IgD-negative memory B cell (primary cell): ENCODE data around the gene CFAP97D2. TPM values are rescaled to one million over a fixed set of nuclear protein-coding genes. Genes with fewer than 3 reads are reported as not detected.
"Not testable (repeated sequence)": the region's sequence is repeated elsewhere in the genome, so short reads cannot be mapped to it uniquely, and the experiment has no call there.

ENCODE experiments used
- H3K27ac Mint-ChIP-seq, 3 donors: one replicate each; pipeline ENCODE4 v1.8.0; 2020 to 2022; ENCODE audit warnings: mild to moderate bottlenecking in 3 of 3, mixed read lengths in 3 of 3, moderate library complexity in 1 of 3
- H3K27me3 Mint-ChIP-seq: one replicate; pipeline ENCODE4 v1.8.0; 2021; ENCODE audit warnings: mixed read lengths
- H3K36me3 Mint-ChIP-seq: one replicate; pipeline ENCODE4 v1.8.0; 2020; ENCODE audit warnings: mild to moderate bottlenecking, mixed read lengths
- H3K4me1 Mint-ChIP-seq, 3 donors: one replicate each; pipeline ENCODE4 v1.8.0; 2020 to 2022; ENCODE audit warnings: mixed read lengths in 3 of 3, mild to moderate bottlenecking in 1 of 3
- H3K4me3 Mint-ChIP-seq, 4 donors: one replicate each; pipeline ENCODE4 v1.8.0; 2020 to 2022; ENCODE audit warnings: mild to moderate bottlenecking in 4 of 4, mixed read lengths in 4 of 4, moderate library complexity in 3 of 4
- H3K9me3 Mint-ChIP-seq, 3 donors: one replicate each; pipeline ENCODE4 v1.8.0; 2020 to 2021; ENCODE audit warnings: mixed read lengths in 3 of 3, mild to moderate bottlenecking in 1 of 3
- polyA plus RNA-seq: library from polyadenylated mRNA; unstranded; fragments of 300-500 nt; fragmentation: Illumina TruSeq; gene quantifications from one replicate; pipeline ENCODE4 v1.2.3, GENCODE V29; 2021

Gene CFAP97D2
- polyA plus RNA-seq, 1 donor from 2014 or later: not detected

DNA sequence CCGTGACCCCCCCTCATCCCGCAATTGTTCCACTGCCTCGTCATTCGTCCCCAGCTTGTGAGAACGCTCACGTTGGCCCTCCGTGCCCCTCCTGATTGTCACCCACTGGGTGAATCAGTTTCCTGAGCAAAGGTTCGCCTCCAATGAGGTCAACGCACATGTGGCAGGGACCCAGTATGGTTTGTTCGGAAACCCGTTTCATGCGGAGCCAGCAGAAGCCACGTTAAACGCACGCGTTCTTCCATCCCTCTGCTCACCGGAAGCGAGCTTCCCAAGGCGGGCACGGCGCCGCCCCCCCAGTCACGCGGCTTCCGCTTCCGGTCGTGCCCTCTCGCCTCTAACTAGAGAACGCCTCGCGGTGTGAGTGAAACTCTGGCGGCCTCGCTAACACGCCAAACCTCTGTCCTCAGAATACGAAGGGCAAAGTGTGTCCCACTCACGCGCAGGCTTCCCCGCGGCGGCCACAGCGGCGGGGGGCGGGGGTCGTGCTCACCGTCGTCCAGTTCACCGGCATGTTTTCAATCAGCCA is 18.0 kb upstream of the CFAP97D2 start:
- H3K36me3 Mint-ChIP-seq: no peaks in the 10 kb centered on the region
- H3K27ac Mint-ChIP-seq: no peak overlapping the region
- H3K4me3 Mint-ChIP-seq: peak overlapping the region in 1 of 4 donors; percentile 72
- H3K27me3 Mint-ChIP-seq: peaks cover 18% of the 10 kb centered on the region
- H3K4me1 Mint-ChIP-seq: peaks cover 27 to 50% (median 37%) of the 10 kb centered on the region in 3 donors
- H3K9me3 Mint-ChIP-seq: no peaks in the 10 kb centered on the region

DNA sequence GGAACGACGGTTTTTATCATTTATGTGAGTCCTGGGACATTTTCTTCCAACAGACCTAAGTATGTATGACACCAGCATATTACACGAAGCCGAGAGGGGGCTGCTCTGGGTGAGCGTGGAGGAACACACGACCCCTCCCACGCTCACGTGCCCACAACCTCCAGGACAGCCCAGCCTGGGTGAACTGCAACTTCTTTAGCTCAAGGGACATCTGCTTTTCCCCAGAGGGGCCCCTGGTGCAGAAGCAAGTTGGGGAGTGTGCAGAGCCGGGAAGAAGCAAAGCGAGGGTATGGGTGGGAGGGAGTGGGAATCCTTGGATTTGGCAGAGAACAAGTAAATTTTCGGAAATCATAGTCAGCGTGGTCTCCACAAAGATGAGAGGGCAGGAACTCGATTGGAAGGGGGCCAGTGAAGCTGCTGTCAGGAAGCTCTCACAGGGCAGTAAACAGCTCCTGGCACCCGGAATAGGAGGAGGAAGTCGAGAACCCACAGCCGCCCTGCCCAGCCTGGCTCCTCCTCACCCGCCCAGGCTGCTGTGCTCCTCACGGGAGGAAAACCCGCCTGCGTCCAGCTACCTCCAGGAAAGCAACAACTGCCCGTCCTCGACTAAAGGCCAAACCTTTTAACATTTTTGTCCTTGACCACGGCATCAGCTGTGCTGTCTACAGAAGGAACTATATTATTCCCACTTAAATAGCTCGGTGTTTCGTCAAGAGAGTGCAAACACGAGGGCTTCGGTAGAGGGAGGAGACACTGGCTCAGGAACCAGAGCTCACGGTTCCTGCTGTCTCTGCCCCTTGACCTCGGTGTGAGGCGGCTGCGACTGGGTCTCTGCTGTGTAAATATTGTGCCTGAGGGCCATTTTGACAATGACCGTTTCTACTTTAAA is 17.2 kb upstream of the CFAP97D2 start:
- Mint-ChIP-seq H3K4me3 (peak overlapping the region in 3 of 4 donors; percentile 77 to 94 (median 93)), H3K4me1 (peaks cover 22 to 44% (median 31%) of the 10 kb centered on the region in 3 donors), H3K27me3 (peaks cover 18% of the 10 kb centered on the region), H3K9me3 (no peaks in the 10 kb centered on the region), H3K36me3 (no peaks in the 10 kb centered on the region), H3K27ac (peak overlapping the region in 2 of 3 donors; percentile 78 to 89)

- Mint-ChIP-seq H3K27me3 (peaks cover 21% of the 10 kb centered on the region), H3K4me1 (peaks cover 27 to 46% (median 36%) of the 10 kb centered on the region in 3 donors), H3K9me3 (no peaks in the 10 kb centered on the region), H3K4me3 (peak overlapping the region in 3 of 4 donors; percentile 77 to 94 (median 93)), H3K36me3 (no peaks in the 10 kb centered on the region), H3K27ac (peak overlapping the region in 1 of 3 donors; percentile 89)
Observed at GRCh38 chr13:114162533-114162922, 16.5 kb upstream of the CFAP97D2 start.

- H3K27ac Mint-ChIP-seq: no peak overlapping the region
- H3K9me3 Mint-ChIP-seq: no peaks in the 10 kb centered on the region
- H3K4me3 Mint-ChIP-seq: no peak overlapping the region
- peaks cover 27 to 40% (median 32%) of the 10 kb centered on the region in 3 donors for H3K4me1 Mint-ChIP-seq
- H3K36me3 Mint-ChIP-seq: no peaks in the 10 kb centered on the region
- H3K27me3 Mint-ChIP-seq: peaks cover 25% of the 10 kb centered on the region
Observed at GRCh38 chr13:114164053-114164452, 15.0 kb upstream of the CFAP97D2 start.

- Mint-ChIP-seq H3K4me1 (peaks cover 19 to 32% (median 25%) of the 10 kb centered on the region in 3 donors), H3K27ac (no peak overlapping the region), H3K9me3 (no peaks in the 10 kb centered on the region), H3K36me3 (no peaks in the 10 kb centered on the region), H3K27me3 (peaks cover 25% of the 10 kb centered on the region), H3K4me3 (no peak overlapping the region)
Observed at GRCh38 chr13:114164681-114165429, 14.2 kb upstream of the CFAP97D2 start.

GRCh38 chr13:114166381-114167131 is 12.5 kb upstream of the CFAP97D2 start:
- peaks cover 19% of the 10 kb centered on the region for H3K27me3 Mint-ChIP-seq
- no peak overlapping the region for H3K4me3 Mint-ChIP-seq
- H3K9me3 Mint-ChIP-seq: peaks cover 0 to 4% (median 0%) of the 10 kb centered on the region in 3 donors
- peak overlapping the region in 1 of 3 donors; percentile 18 for H3K27ac Mint-ChIP-seq
- H3K36me3 Mint-ChIP-seq: no peaks in the 10 kb centered on the region
- H3K4me1 Mint-ChIP-seq: peaks cover 18% of the 10 kb centered on the region in 3 donors

- peak overlapping the region in 1 of 3 donors; percentile 18 for H3K27ac Mint-ChIP-seq
- peaks cover 9 to 10% (median 9%) of the 10 kb centered on the region in 3 donors for H3K4me1 Mint-ChIP-seq
- peaks cover 14% of the 10 kb centered on the region for H3K27me3 Mint-ChIP-seq
- peaks cover 2 to 9% (median 3%) of the 10 kb centered on the region in 3 donors for H3K9me3 Mint-ChIP-seq
- H3K36me3 Mint-ChIP-seq: no peaks in the 10 kb centered on the region
- peak overlapping the region in 1 of 4 donors; percentile 21 for H3K4me3 Mint-ChIP-seq
Observed at GRCh38 chr13:114167426-114167825, 11.6 kb upstream of the CFAP97D2 start.

DNA sequence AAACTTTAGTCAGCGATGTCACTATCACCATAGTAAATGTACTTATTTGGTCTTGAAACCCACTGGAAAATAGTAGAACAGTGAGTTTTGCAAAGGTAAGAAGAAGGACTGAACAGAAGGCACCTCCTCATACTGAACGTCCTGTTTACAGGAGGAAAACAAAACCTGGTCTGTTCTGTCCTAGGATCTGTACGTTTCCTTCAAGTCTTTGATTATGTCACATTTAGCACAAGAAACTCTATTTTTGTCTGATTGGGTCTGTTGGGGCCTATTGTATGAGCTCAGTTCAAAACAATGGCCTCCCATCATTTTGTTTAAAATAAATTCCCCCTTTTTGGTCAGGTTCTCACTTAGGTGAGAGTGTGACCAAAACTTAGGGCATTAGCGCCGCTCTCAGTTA is 11.2 kb upstream of the CFAP97D2 start:
- H3K4me3 Mint-ChIP-seq: no peak overlapping the region

GRCh38 chr13:114173272-114173671 is 5.8 kb upstream of the CFAP97D2 start:
- Mint-ChIP-seq H3K36me3 (peaks cover 2% of the 10 kb centered on the region), H3K4me1 (peaks cover 0 to 3% (median 0%) of the 10 kb centered on the region in 3 donors), H3K9me3 (peaks cover 5 to 21% (median 5%) of the 10 kb centered on the region in 3 donors), H3K27ac (peak overlapping the region in 1 of 3 donors; percentile 68), H3K4me3 (no peak overlapping the region), H3K27me3 (peaks cover 7% of the 10 kb centered on the region)

More for the DNA sequence above, 11.2 kb upstream of the CFAP97D2 start:
- H3K27ac Mint-ChIP-seq: no peak overlapping the region
- H3K27me3 Mint-ChIP-seq: peaks cover 14% of the 10 kb centered on the region
- H3K4me1 Mint-ChIP-seq: peaks cover 6 to 8% (median 7%) of the 10 kb centered on the region in 3 donors
- peaks cover 3 to 12% (median 3%) of the 10 kb centered on the region in 3 donors for H3K9me3 Mint-ChIP-seq
- H3K36me3 Mint-ChIP-seq: peaks cover 1% of the 10 kb centered on the region

- peaks cover 7% of the 10 kb centered on the region for H3K27me3 Mint-ChIP-seq
- H3K4me3 Mint-ChIP-seq: no peak overlapping the region
- no peak overlapping the region for H3K27ac Mint-ChIP-seq
- peaks cover 5 to 21% (median 5%) of the 10 kb centered on the region in 3 donors for H3K9me3 Mint-ChIP-seq
- peaks cover 0 to 4% (median 3%) of the 10 kb centered on the region in 3 donors for H3K4me1 Mint-ChIP-seq
- peaks cover 4% of the 10 kb centered on the region for H3K36me3 Mint-ChIP-seq
Observed at GRCh38 chr13:114173745-114174144, 5.3 kb upstream of the CFAP97D2 start.

- Mint-ChIP-seq H3K27ac (no peak overlapping the region), H3K4me3 (no peak overlapping the region), H3K4me1 (peaks cover 0 to 4% (median 3%) of the 10 kb centered on the region in 3 donors), H3K27me3 (peaks cover 9% of the 10 kb centered on the region), H3K9me3 (peaks cover 5 to 21% (median 5%) of the 10 kb centered on the region in 3 donors), H3K36me3 (peaks cover 4% of the 10 kb centered on the region)
Observed at GRCh38 chr13:114174529-114174961, 4.5 kb upstream of the CFAP97D2 start.

GRCh38 chr13:114176359-114176902 is 2.6 kb upstream of the CFAP97D2 start:
- Mint-ChIP-seq H3K36me3 (peaks cover 12% of the 10 kb centered on the region), H3K27me3 (peaks cover 21% of the 10 kb centered on the region), H3K9me3 (peaks cover 5 to 18% (median 5%) of the 10 kb centered on the region in 3 donors)
- not testable (repeated sequence) for H3K27ac Mint-ChIP-seq, H3K4me3 Mint-ChIP-seq, H3K4me1 Mint-ChIP-seq

DNA sequence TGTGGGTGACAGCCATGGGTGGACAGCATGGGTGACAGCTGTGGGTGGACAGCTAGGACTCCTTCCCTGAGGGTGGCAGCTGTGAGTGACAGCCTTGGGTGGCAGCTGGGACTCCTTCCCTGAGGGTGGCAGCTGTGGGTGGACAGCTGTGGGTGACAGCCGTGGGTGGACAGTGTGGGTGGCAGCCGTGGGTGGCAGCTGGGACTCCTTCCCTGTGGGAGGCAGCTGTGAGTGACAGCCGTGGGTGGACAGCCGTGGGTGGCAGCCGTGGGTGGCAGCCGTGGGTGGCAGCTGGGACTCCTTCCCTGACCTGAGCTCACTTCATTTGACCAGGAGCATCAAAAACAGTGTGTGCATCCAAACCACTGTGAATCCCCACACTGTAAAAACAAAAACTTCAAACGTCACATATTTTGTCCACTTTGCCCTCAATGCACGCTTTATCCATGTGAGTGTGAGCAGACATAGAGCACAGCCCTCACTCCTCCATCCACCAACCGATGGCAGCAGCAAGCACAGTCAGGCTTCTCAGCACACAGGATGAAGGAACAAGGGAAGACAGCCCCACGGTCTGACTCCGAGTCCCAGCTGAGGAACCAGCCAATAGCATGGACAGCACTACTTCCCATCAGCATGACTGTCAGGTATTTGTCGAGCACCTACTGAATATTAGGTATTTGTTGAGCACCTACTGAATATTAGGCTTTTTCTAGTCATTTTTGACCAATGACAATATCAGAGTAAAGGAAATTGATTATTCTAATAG is 1.6 kb upstream of the CFAP97D2 start:
- H3K36me3 Mint-ChIP-seq: peaks cover 12% of the 10 kb centered on the region
- peaks cover 24% of the 10 kb centered on the region for H3K27me3 Mint-ChIP-seq
- H3K27ac Mint-ChIP-seq: peak overlapping the region in 1 of 3 donors; percentile 4
- H3K9me3 Mint-ChIP-seq: peaks cover 2 to 12% (median 3%) of the 10 kb centered on the region in 3 donors
- no peak overlapping the region for H3K4me3 Mint-ChIP-seq
- peaks cover 0 to 4% (median 3%) of the 10 kb centered on the region in 3 donors for H3K4me1 Mint-ChIP-seq
